Right kidney (tissue), 1 donor: ENCODE results near the gene MYMX.
"Not testable (repeated sequence)": the region's sequence is repeated elsewhere in the genome, so short reads cannot be mapped to it uniquely, and the experiment has no call there.

ENCODE experiments used
- DNase-seq: peaks from one replicate; pipeline ENCODE4 v3.0.0-alpha.2; 2016

MYMX gene

GRCh38 chr6:44186635-44187025, 30.1 kb upstream of the MYMX start:
- DNase-seq, result no peak

DNA sequence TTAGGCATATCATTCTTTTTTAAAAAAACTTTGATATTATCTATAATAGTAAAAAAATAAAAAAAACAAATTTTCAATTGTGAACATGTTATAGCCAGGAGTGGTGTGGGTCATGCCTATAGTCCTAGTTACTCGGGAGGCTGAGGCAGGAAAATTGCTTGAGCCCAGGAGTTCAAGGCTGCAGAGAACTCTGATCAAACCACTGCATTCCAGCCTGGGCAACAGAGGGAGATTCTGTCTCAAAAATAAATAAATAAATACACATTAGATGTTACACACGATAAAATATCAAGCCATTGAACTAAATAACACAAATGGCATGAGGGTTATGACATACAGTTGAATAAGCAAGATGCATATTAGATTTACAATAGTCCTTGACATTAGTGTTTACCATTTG, 27.9 kb upstream of the MYMX start:
- DNase-seq, result no peak

DNA sequence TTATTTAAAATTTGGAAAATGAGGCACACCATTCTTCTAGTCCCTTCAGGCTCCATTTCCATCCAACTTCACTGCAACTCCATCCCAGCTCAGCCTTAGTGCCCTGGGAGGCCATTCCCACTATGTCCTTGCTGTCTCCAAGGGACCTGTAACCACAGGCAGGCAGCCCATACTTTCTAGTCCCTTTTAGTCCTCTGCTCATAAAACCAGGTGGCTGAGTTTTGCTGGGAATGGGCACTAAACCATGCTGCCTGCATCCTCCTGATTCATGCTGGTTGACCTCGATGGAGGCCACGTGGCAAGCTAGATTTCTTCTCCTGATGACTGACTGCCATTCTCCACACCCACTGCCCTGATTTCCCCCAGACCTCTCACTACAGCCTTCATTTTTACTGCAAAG, 27.5 kb upstream of the MYMX start:
- DNase-seq, result no peak

DNA sequence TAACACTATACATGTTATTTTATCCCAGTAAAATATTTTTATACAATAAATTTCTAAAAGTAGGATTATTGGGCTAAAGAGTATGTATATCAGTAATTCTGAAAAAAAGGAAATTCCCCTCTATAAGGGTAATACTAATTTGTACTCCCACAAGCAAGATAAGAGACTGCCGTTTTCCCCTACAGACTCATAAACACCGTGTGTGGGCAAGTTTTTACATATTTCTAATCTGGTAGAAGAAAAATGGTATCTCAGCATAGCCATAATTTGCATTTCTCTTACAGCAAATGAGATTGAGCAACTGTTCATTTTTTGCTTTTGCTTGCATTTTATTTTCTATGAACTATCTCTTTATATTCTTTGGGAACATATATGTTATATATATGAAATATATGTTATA, 26.0 kb upstream of the MYMX start:
- no peak for DNase-seq

GRCh38 chr6:44192428-44193041, 24.2 kb upstream of the MYMX start:
- DNase-seq, result no peak

DNA sequence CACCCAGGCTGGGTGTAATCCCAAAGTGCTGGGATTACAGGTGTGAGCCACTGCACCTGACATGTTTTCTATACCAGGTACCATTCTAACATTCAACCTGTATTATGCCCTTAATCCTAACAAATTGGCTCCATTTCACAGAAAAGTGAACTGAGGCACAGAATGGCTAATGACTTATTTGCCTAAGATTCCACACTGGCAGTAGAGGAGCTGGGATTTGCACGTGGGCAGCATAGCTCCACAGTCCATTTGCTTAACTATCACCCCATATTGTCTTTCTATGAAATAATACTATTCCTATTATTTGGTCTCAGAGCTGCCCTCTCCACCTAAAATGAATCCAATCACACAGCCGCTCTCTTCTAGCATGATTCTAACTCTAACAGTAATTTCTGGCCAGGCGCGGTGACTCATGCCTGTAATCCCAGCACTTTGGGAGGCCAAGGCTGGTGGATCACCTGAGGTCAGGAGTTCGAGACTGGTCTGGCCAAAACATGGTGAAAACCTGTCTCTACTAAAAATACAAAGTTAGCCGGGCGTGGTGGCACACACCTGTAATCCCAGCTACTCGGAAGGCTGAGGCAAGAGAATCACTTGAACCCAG, 23.3 kb upstream of the MYMX start:
- DNase-seq, result no peak

GRCh38 chr6:44194326-44194725, 22.4 kb upstream of the MYMX start:
- DNase-seq, result no peak

DNA sequence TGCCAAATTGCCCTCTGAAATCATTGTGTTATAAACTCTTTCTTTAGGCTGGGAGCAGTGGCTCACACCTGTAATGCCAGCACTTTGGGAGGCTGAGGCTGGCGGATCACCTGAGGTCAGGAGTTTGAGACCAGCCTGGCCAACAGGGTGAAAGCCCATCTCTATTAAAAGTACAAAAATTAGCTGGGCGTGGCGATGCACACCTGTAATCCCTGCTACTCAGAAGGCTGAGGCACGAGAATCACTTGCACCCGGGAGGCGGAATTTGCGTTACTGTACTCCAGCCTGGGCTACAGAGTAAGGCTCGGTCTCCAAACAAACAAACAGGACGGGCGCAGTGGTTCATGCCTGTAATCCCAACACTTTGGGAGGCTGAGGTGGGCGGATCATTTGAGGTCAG, 20.4 kb upstream of the MYMX start:
- not testable (repeated sequence) for DNase-seq

GRCh38 chr6:44198684-44199083, 18.0 kb upstream of the MYMX start:
- DNase-seq, result no peak

- DNase-seq, result no peak
These were observed 16.8 kb upstream of the MYMX start for GRCh38 chr6:44199883-44200282.

DNA sequence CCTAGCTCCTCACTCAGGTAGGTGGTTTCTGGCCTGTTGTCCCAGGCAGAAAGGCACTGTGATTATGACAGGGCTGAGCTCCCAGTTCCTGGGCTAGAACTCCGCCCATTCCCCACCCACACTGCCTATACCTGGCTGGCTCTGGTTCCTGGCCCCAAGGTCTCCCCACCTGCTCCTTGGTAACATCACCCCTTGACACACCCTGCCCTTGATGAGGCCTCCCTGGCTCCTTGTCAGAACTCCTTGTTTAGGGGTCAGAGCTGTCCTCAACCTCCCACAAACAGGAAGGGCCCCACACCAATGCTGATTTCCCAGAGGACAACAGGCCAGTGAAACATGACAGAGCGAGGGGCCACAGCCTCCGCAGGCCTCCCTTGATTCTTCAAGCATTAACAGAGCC, 15.5 kb upstream of the MYMX start:
- DNase-seq, result no peak

DNA sequence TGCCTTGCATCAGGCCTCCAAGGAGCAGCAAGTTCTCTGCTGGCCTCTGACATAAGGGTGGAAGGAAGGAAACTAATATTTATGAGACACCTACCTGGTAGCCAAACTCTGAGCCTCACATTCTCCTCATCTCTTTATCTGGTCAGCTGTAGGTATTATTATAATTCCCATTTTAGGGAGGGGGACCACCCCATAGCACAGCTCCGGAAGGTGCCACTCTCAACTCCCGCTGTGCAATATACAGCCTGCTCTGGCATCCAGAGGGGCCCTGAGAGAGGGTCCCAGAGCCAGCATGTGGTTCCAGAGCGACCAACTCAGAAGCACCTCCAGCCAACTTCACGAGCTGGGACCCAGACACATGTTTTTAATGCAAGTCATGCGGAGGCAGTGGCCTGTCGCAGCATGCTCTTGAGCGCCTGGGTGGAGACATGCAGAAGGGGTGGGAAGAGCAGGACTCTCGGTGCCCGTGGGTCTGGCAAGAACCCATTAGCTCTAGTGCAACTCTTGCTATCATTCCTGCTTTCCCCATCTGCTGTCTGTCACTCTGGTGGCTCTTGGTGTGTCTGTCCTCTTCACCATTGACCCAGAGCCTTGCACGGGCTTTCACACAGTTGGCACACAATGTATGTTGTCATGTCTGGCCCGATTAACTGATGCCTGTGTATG, 15.0 kb upstream of the MYMX start:
- no peak for DNase-seq

DNA sequence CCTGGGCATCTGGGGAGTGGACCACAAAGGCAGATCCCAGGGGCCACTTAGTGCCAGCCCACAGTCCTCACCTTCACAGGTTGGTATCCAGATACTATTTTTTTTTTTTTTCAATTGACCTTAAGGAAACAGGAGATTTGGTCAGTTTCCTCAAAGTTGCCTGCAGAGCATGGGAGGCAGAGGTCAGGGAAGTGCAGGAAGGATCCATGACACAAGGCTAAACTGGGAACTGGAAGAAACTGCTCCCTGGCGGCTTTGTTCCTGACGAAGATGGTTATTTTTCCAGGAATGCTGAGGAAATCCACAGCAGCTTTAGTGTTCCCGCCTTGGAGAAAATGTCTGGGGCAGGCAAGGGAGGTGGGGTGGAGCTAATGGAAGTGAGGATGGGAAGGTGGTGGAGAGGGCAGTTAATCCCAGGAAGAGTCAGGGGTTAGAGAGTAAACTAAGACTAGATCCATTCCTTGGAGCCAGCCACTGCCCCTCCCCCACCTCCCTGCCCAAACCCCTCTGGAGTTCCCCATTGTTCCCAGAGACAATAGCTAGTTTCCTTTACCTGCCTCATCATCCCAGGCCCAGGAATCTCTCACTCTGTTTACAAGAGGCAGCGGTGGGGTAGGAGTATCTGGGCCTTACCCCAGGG, 14.3 kb upstream of the MYMX start:
- no peak for DNase-seq

DNA sequence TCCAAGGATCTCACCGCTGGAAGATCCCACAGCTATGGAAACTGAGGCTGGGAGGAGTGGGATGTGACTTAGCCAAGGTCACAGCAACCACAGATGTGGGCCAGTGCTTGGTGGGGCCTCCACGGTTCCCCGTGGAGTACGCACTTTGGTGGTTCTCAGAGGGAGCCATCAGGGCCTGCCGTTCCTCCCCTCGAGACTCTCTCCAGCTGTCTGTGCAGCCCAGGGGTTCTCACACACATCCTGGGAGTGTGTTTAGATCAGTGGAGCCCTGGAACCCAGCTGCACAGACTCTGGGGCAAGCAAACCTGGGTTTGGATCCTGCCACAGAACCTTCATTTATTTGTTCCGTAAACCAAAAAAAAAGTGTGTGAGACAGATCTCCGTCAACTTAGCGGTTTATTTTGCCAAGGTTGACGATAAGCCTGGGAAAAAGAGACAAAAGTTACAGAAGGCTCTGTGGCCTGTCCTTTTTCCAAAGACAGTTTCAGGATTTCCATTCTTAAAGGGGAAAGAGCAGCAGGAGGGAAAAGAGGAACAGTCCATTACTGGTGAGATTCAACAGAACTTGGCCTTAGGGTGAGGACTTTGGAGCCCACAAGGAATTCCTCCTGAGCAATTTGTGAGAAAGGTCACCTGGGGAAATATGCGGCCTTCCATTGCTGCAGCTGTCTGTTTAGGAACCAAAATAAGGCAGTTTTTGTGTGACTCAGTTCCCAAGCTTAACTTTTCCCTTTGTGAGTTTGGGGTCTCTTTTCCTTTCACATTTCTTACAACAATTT, 13.6 kb upstream of the MYMX start:
- no peak for DNase-seq

DNA sequence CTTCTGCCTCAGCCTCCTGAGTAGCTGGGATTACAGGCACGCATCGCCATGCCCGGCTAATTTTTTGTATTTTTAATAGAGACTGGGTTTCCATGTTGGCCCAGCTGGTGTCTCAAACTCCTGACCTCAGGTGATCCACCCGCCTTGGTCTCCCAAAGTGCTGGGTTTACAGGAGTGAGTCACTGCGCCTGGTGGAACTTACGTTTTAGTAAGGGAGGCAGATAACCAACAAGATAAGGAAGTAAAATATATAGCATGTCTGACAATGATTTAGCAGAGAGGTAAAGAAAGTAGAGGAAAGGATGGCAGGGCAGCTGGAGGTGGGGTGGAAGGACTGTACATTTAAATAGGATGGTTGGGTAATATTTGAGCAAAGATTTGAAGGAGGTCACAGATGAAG, 12.8 kb upstream of the MYMX start:
- DNase-seq, result no peak

DNA sequence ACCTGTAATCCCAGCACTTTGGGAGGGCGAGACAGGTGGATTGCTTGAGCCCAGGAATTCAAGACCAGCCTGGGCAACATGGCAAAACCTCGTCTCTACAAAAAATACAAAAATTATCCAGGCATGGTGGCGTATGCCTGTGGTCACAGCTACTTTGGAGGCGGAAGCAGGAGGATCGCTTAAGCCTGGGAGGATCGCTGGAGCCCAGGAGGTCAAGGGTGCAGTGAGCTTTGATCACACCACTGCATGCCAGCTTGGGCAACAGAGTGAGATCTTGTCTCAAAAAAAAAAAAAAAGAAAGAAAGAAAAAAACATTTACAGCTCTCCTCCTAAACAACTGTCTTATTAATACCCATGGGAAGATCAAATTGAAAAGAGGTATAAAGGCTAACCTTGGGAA, 8.8 kb upstream of the MYMX start:
- DNase-seq, result no peak

DNA sequence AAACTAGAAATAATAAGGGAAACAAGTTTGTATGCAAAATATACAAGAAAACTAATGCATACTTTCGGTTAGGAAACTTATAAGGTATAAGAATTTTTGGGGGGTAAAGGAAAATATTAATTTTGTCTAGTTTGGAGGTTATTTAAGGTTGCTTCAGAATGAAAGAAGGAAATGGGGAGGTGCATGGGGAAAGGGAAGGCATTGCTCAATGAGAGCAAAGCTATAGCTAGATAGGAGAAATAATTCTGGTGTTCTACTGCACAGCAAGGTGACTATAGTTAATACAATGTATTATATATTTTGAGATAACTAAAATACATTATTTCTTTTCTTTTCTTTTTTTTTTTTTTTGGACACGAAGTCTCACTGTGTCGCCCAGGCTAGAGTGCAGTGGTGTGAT, 5.4 kb upstream of the MYMX start:
- no peak for DNase-seq

DNA sequence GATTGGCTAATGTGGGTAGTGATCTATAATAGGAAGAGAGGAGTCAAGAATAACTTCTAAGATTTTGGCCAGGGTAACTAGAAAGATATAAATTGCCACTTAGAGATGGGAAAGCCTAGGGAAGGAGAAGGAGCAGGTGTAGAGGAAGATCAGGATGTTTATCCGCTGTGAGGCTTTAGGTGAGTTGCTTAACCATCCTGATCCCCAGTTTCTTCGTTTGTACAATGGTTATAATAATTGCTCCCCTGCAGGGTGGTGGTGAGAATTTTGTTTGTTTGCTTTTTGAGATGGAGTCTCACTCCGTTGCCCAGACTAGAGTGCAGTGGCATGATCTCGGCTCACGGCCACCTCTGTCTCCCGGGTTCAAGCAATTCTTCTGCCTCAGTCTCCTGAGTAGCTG, 2.4 kb upstream of the MYMX start:
- no peak for DNase-seq

GRCh38 chr6:44217332-44218143, 812 bp downstream of the MYMX start:
- no peak for DNase-seq

DNA sequence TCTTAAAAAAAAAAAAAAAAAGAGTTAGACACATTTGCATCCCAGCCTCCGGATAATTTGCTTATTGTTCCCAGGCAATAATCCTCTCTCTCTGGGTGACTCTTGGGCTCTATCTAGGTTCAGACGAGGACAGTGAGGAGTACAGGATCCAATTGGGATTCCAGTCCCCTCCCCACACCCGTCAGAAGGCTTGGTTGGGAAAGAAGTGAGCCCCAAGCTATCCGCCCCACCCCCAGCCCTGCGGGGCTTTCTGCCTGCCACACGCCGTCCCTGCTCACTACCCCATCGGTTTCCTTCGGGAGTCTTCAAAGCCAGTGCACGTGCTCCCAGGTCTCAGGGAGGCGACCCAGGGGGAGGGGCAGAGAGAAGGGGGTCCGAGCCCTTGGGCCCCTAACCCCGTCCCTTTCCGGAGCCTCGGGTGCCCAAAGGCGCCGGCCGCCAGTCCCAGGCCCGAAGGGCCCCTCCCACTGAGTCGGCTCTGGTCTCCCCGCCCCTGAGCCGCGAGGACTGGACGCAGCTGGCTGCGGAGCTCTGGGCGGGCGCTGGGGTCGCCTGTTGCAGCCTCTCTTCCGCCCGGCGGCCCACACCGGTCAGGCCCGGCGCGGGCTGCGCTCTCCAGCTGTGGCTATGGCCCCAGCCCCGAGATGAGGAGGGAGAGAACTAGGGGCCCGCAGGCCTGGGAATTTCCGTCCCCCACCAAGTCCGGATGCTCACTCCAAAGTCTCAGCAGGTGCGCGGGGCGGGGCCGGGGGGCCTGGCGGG, 2.5 kb downstream of the MYMX start:
- DNase-seq, result peak; percentile 91
